ENCODE results near the gene RBM10. TPM values are rescaled to one million over a fixed set of nuclear protein-coding genes. Genes with fewer than 3 reads are reported as not detected.

Gene RBM10
- total and polyA plus RNA-seq, 2 of the 13 experiments (the other 11 are each of a cell fraction or from before 2014, with no cell fraction given): 15.9 to 43.1 TPM

GRCh38 chrX:47204970-47205369, 59.9 kb downstream of the RBM10 start:
- no TSS peak for BruUV-seq (replicated peaks)
- Histone ChIP-seq H3K9me3 (ENCODE audit: low read length) (no peaks in the 10 kb centered on the region), H4K20me1 (ENCODE audit: insufficient read depth, low read length) (no peaks in the 10 kb centered on the region; the same call in 1 of the 2 replicates), H3K27ac (ENCODE audit: extremely low read length, insufficient read depth, low read length) (no peak overlapping the region), H3K4me3 (replicated peaks in 1 of 3; ENCODE audit: insufficient read depth in 1 of 3, low read depth in 2 of 3, low read length in 3 of 3) (no peak overlapping the region), H3K9ac (ENCODE audit: insufficient read depth, low read depth, low read length) (no peak overlapping the region), H3K79me2 (ENCODE audit: insufficient read depth, low read length) (no peaks in the 10 kb centered on the region), H2AFZ (ENCODE audit: low read length) (no peak overlapping the region), H3K4me1 (ENCODE audit: insufficient read depth, low read length) (peaks cover 19% of the 10 kb centered on the region), H3K27me3 (ENCODE audit: control insufficient read depth in 1 of 2, insufficient read depth in 2 of 2, low read length in 2 of 2) (no peaks in the 10 kb centered on the region), H3K4me2 (ENCODE audit: low read depth, low read length) (no peak overlapping the region), H3K36me3 (replicated peaks in 1 of 2; ENCODE audit: control insufficient read depth in 1 of 2, insufficient read depth in 2 of 2, low read length in 2 of 2) (peaks cover 16 to 70% of the 10 kb centered on the region in 2 experiments)
- in situ Hi-C loops (cut with HindIII; ENCODE audit: extremely low pct_ligation_motif_present, low pct_unique_long_range_greater_than_20kb) (no loop called here), intact Hi-C loops (cut with micrococcal nuclease; ENCODE audit: unreplicated experiment) (no loop called here)
- whole genome bisulfite sequencing (ENCODE audit: low lambda C conversion rate): 99% methylated on average over 4 of the region's 5 CpGs
- ChIA-PET POLR2A (no interaction called here), CTCF (ENCODE audit: low intra/inter-chr PET ratio, low total read pairs) (no interaction called here)
- TF ChIP-seq KLF13 (CRISPR knock-in tag; IDR thresholded peaks at IDR 0.05): no peak
- TF ChIP-seq ZNF598 (CRISPR knock-in tag; IDR thresholded peaks at IDR 0.05; ENCODE audit: borderline replicate concordance): no peak
- no peak for TF ChIP-seq SIX4 (CRISPR knock-in tag; IDR thresholded peaks at IDR 0.05)
- TF ChIP-seq ZNF660 (CRISPR knock-in tag; IDR thresholded peaks at IDR 0.05; ENCODE audit: borderline replicate concordance, low read depth): no peak
- no peak for TF ChIP-seq SPEN (CRISPR knock-in tag; IDR thresholded peaks at IDR 0.05; ENCODE audit: low read depth)
- no peak for TF ChIP-seq ZNF34 (CRISPR knock-in tag; IDR thresholded peaks at IDR 0.05; ENCODE audit: borderline replicate concordance)
- ATAC-seq (no peak), DNase-seq (ENCODE audit: low spot score) (no peak), FAIRE-seq (no peak)

- peaks cover 17 to 71% of the 10 kb centered on the region in 2 experiments for H3K36me3 ChIP-seq (replicated peaks in 1 of 2; ENCODE audit: control insufficient read depth in 1 of 2, insufficient read depth in 2 of 2, low read length in 2 of 2)
- no peak overlapping the region for H3K4me2 ChIP-seq (ENCODE audit: low read depth, low read length)
- no peak for FAIRE-seq
- 100% methylated on average over 1 of the region's 3 CpGs for WGBS (ENCODE audit: low lambda C conversion rate)
- no peak for DNase-seq (ENCODE audit: low spot score)
- H3K27me3 ChIP-seq (ENCODE audit: control insufficient read depth in 1 of 2, insufficient read depth in 2 of 2, low read length in 2 of 2): no peaks in the 10 kb centered on the region
- H2AFZ ChIP-seq (ENCODE audit: low read length): no peak overlapping the region
- ChIA-PET CTCF (ENCODE audit: low intra/inter-chr PET ratio, low total read pairs) (no interaction called here), POLR2A (interaction anchor here (3.0 kb wide), 1 partner anchor 11 kb away, joined by 9 read pairs; the partner anchor contains the start of gene CDK16)
- H3K9me3 ChIP-seq (ENCODE audit: low read length): no peaks in the 10 kb centered on the region
- TF ChIP-seq, protein P1, sequence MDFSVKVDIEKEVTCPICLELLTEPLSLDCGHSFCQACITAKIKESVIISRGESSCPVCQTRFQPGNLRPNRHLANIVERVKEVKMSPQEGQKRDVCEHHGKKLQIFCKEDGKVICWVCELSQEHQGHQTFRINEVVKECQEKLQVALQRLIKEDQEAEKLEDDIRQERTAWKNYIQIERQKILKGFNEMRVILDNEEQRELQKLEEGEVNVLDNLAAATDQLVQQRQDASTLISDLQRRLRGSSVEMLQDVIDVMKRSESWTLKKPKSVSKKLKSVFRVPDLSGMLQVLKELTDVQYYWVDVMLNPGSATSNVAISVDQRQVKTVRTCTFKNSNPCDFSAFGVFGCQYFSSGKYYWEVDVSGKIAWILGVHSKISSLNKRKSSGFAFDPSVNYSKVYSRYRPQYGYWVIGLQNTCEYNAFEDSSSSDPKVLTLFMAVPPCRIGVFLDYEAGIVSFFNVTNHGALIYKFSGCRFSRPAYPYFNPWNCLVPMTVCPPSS (IDR thresholded peaks at IDR 0.05): no peak
- H3K9ac ChIP-seq (ENCODE audit: insufficient read depth, low read depth, low read length): no peak overlapping the region
- H4K20me1 ChIP-seq (ENCODE audit: insufficient read depth, low read length): no peaks in the 10 kb centered on the region; the same call in 1 of the 2 replicates
- no peaks in the 10 kb centered on the region for H3K79me2 ChIP-seq (ENCODE audit: insufficient read depth, low read length)
- intact Hi-C loops (cut with micrococcal nuclease; ENCODE audit: unreplicated experiment) (no loop called here), in situ Hi-C loops (cut with HindIII; ENCODE audit: extremely low pct_ligation_motif_present, low pct_unique_long_range_greater_than_20kb) (no loop called here)
- no peak overlapping the region for H3K4me3 ChIP-seq (replicated peaks in 1 of 3; ENCODE audit: insufficient read depth in 1 of 3, low read depth in 2 of 3, low read length in 3 of 3)
- ATAC-seq: no peak
- BruUV-seq (replicated peaks): no TSS peak
- H3K27ac ChIP-seq (ENCODE audit: extremely low read length, insufficient read depth, low read length): no peak overlapping the region
- H3K4me1 ChIP-seq (ENCODE audit: insufficient read depth, low read length): peaks cover 6% of the 10 kb centered on the region
Observed at GRCh38 chrX:47206316-47206715, 61.3 kb downstream of the RBM10 start.

Data from HepG2 (cell line).